Lung (tissue), 12 donors: ENCODE results near the gene MAPK12. TPM values are rescaled to one million over a fixed set of nuclear protein-coding genes. Genes with fewer than 3 reads are reported as not detected.

Source experiments
- ATAC-seq: fragments of 200-7000 bp; cut with Tn5 transposase; one replicate; pipeline ENCODE4 v1.9.1; 2020; ENCODE audit warnings: moderate number of reproducible peaks; ENCODE audit not compliant: insufficient read depth, low FRiP score
- DNase-seq, 3 donors: peaks; one replicate each; pipeline ENCODE4 v3.0.0-alpha.2; 2013 to 2017
- H3K27ac ChIP-seq, 2 donors: one replicate each; pipeline ENCODE4 v1.5.1; 2013; ENCODE audit warnings: mild to moderate bottlenecking in 2 of 2, moderate library complexity in 2 of 2, control low read depth in 1 of 2, inconsistent platforms in 1 of 2, low read depth in 1 of 2, low read length in 1 of 2
- H3K27me3 ChIP-seq, 3 donors: one replicate each; pipeline ENCODE4 v1.5.1; 2013; ENCODE audit warnings: low read length in 2 of 3; ENCODE audit not compliant: control insufficient read depth in 3 of 3, insufficient read depth in 3 of 3
- H3K36me3 ChIP-seq, 4 donors: one replicate each; pipeline ENCODE4 v1.5.1; 2013; ENCODE audit warnings: low read length in 4 of 4, mild to moderate bottlenecking in 1 of 4, moderate library complexity in 1 of 4; ENCODE audit not compliant: control insufficient read depth in 4 of 4, insufficient read depth in 4 of 4
- H3K4me1 ChIP-seq, 5 donors: one replicate each; pipeline ENCODE4 v1.5.1; 2013; ENCODE audit warnings: low read length in 5 of 5, mild to moderate bottlenecking in 2 of 5, moderate library complexity in 1 of 5; ENCODE audit not compliant: control insufficient read depth in 5 of 5, insufficient read depth in 5 of 5
- H3K4me3 ChIP-seq: one replicate; pipeline ENCODE4 v1.5.1; 2013; ENCODE audit warnings: mild to moderate bottlenecking, control low read depth, moderate library complexity
- H3K9ac ChIP-seq, 2 donors: one replicate each; pipeline ENCODE4 v1.5.1; 2013; ENCODE audit warnings: low read length in 2 of 2, control low read depth in 1 of 2; ENCODE audit not compliant: insufficient read depth in 1 of 2
- H3K9me3 ChIP-seq, 4 donors: one replicate each; pipeline ENCODE4 v1.5.1; 2013; ENCODE audit warnings: low read length in 3 of 4, mild to moderate bottlenecking in 1 of 4, moderate library complexity in 1 of 4; ENCODE audit not compliant: control insufficient read depth in 4 of 4, insufficient read depth in 3 of 4
- CTCF ChIP-seq: IDR thresholded peaks from 2 replicates; pipeline ENCODE4 v1.5.1; 2012; ENCODE audit warnings: mild to moderate bottlenecking; ENCODE audit errors: control extremely low read depth, extremely low read depth
- WGBS, 2 donors: extraction: QIAGEN DNeasy Blood & Tissue Kit; methylation state at CpG; one replicate each; pipeline ENCODE4 v1.1.7; 2013; 5-methylcytosine and 5-hydroxymethylcytosine counted together
- polyA plus RNA-seq, 2 donors: library from polyadenylated mRNA; stranded (reverse); fragments of 200-250 nt; gene quantifications; one replicate each; pipeline ENCODE4 v1.2.1, GENCODE V29; 2013
- total RNA-seq, 2 donors: library from RNA; depleted of rRNA in 1 of 2; stranded (reverse); fragments of >200 nt in 1 of 2; gene quantifications; one replicate each; pipeline ENCODE4 v1.2.1, GENCODE V29; 2014 to 2021
- donor health status: control.
- donor health status: control.
- donor health status: Bipolar disorder and iron deficiency.
- donor health status: healthy.
- donor health status: DM: yes; HTN: yes; CAD: no.

The MAPK12 gene
- total and polyA plus RNA-seq, 4 donors: 10.4 to 13.1 (median 11.9) TPM

- H3K36me3 ChIP-seq: peaks cover 0 to 20% (median 4%) of the 10 kb centered on the region in 4 donors
- H3K27me3 ChIP-seq: no peaks in the 10 kb centered on the region
- ATAC-seq (no peak), DNase-seq (peak in 1 of 3 donors; percentile 38)
- H3K4me3 ChIP-seq: no peak overlapping the region
- H3K9ac ChIP-seq: no peak overlapping the region
- no peak overlapping the region for H3K27ac ChIP-seq
- no peak for TF ChIP-seq CTCF
- 41 to 42% methylated on average over 20 to 26 of the region's 26 CpGs for WGBS, 2 donors
- H3K4me1 ChIP-seq: peaks cover 0 to 30% (median 18%) of the 10 kb centered on the region in 5 donors
- no peaks in the 10 kb centered on the region for H3K9me3 ChIP-seq
Observed at GRCh38 chr22:50272044-50272802, 10.7 kb upstream of the MAPK12 start.

GRCh38 chr22:50271519-50271970, 10.1 kb upstream of the MAPK12 start:
- Histone ChIP-seq H3K9ac (no peak overlapping the region), H3K4me1 (peaks cover 0 to 30% (median 18%) of the 10 kb centered on the region in 5 donors), H3K4me3 (peak overlapping the region; percentile 4), H3K9me3 (no peaks in the 10 kb centered on the region), H3K36me3 (peaks cover 0 to 20% (median 4%) of the 10 kb centered on the region in 4 donors), H3K27ac (no peak overlapping the region), H3K27me3 (no peaks in the 10 kb centered on the region)
- no peak for TF ChIP-seq CTCF
- peak; percentile 5 for ATAC-seq
- WGBS, 2 donors: 0 to 1% methylated on average over 32 to 45 of the region's 45 CpGs
- peak in 2 of 3 donors; percentile 61 to 65 for DNase-seq

GRCh38 chr22:50270666-50271394, 9.3 kb upstream of the MAPK12 start:
- H3K9ac ChIP-seq: no peak overlapping the region
- ATAC-seq (peak; percentile 38), DNase-seq (peak; percentile 59 to 75 (median 75))
- peaks cover 0 to 13% (median 4%) of the 10 kb centered on the region in 4 donors for H3K36me3 ChIP-seq
- H3K27me3 ChIP-seq: no peaks in the 10 kb centered on the region
- H3K4me3 ChIP-seq: peak overlapping the region; percentile 12
- TF ChIP-seq CTCF: no peak
- peaks cover 0 to 30% (median 18%) of the 10 kb centered on the region in 5 donors for H3K4me1 ChIP-seq
- 1% methylated on average over 53 of the region's 53 CpGs for WGBS, 2 donors
- H3K9me3 ChIP-seq: no peaks in the 10 kb centered on the region
- peak overlapping the region; percentile 46 to 62 for H3K27ac ChIP-seq
